OCI-LY1 (cell line): ENCODE results near the gene MYB.

ENCODE experiments used
- H2AFZ ChIP-seq: fragments of 200-600 bp; sonication (generic), shearing (Covaris generic); 2 replicates; pipeline ENCODE4 v1.6.0; 2014; ENCODE audit warnings: antibody characterized with exemption, mild to moderate bottlenecking, low read length
- H3F3A ChIP-seq: fragments of 200-600 bp; sonication (generic), shearing (Covaris generic); 2 replicates; pipeline ENCODE4 v1.6.0; 2014; ENCODE audit warnings: mild to moderate bottlenecking, antibody characterized with exemption, low read length, moderate library complexity; ENCODE audit not compliant: insufficient read depth
- H3K27ac ChIP-seq: fragments of 200-600 bp; sonication (generic); 2 replicates; pipeline ENCODE4 v1.5.1; 2014; ENCODE audit warnings: low read length, mixed run types, mild to moderate bottlenecking, low read depth; ENCODE audit not compliant: poor library complexity, severe bottlenecking
- H3K27me3 ChIP-seq: fragments of 200-600 bp; sonication (generic); 2 replicates; pipeline ENCODE4 v1.6.0; 2014; ENCODE audit warnings: antibody characterized with exemption, mild to moderate bottlenecking, low read length, moderate library complexity; ENCODE audit not compliant: insufficient read depth
- H3K36me3 ChIP-seq: fragments of 200-600 bp; sonication (generic); 2 replicates; pipeline ENCODE4 v1.6.1; 2014; ENCODE audit warnings: mild to moderate bottlenecking, antibody characterized with exemption, low read length, moderate library complexity, mixed read lengths; ENCODE audit not compliant: insufficient read depth
- H3K4me1 ChIP-seq: fragments of 200-600 bp; sonication (generic); 2 replicates; pipeline ENCODE4 v1.5.1; 2014; ENCODE audit warnings: mild to moderate bottlenecking, low read length, moderate library complexity; ENCODE audit not compliant: insufficient read depth, severe bottlenecking
- H3K4me2 ChIP-seq: fragments of 200-600 bp; sonication (generic), shearing (Covaris generic); 2 replicates; pipeline ENCODE4 v1.6.1; 2014; ENCODE audit warnings: low read length
- H3K4me3 ChIP-seq: fragments of 200-600 bp; sonication (generic); 2 replicates; pipeline ENCODE4 v1.5.1; 2014; ENCODE audit warnings: low read length, low read depth, mild to moderate bottlenecking, mixed read lengths; ENCODE audit not compliant: poor library complexity, severe bottlenecking
- H3K79me2 ChIP-seq: fragments of 200-600 bp; shearing (Covaris generic); 2 replicates; pipeline ENCODE4 v1.6.1; 2016; ENCODE audit warnings: mixed run types, low read length, mixed read lengths; ENCODE audit not compliant: insufficient read depth
- H3K9ac ChIP-seq: fragments of 200-600 bp; sonication (generic), shearing (Covaris generic); 2 replicates; pipeline ENCODE4 v1.6.1; 2014; ENCODE audit warnings: mild to moderate bottlenecking, low read length, mixed read lengths
- H3K9me2 ChIP-seq: fragments of 200-600 bp; sonication (generic), shearing (Covaris generic); 2 replicates; pipeline ENCODE4 v1.6.1; 2014; ENCODE audit warnings: low read depth, mild to moderate bottlenecking, low read length, mixed read lengths
- H3K9me3 ChIP-seq: fragments of 200-600 bp; shearing (Covaris generic); 2 replicates; pipeline ENCODE4 v1.6.1; 2014; ENCODE audit warnings: low read length, mixed read lengths
- H4K20me1 ChIP-seq: fragments of 200-600 bp; sonication (generic), shearing (Covaris generic); 2 replicates; pipeline ENCODE4 v1.6.0; 2016; ENCODE audit warnings: mild to moderate bottlenecking, low read length; ENCODE audit not compliant: insufficient read depth
- CTCF ChIP-seq: fragments of 200-600 bp; sonication (generic), shearing (Covaris generic); IDR thresholded peaks from 2 replicates; pipeline ENCODE4 v1.5.1; 2017; ENCODE audit warnings: mild to moderate bottlenecking, antibody characterized with exemption, low read length, moderate library complexity, mixed read lengths
- EZH2 ChIP-seq: fragments of 200-600 bp; sonication (generic), shearing (Covaris generic); IDR thresholded peaks from 2 replicates; pipeline ENCODE4 v1.8.0; 2017; ENCODE audit warnings: borderline replicate concordance, mixed run types, mild to moderate bottlenecking, antibody characterized with exemption, low read length, moderate library complexity, mixed read lengths

Gene MYB

GRCh38 chr6:135265278-135265677, 84.2 kb downstream of the MYB start:
- Histone ChIP-seq H3K27ac (peak overlapping the region; percentile 92), H3K4me3 (no peak overlapping the region), H4K20me1 (no peaks in the 10 kb centered on the region), H3K9me2 (no peaks in the 10 kb centered on the region), H3K4me2 (peak overlapping the region; percentile 36), H3K9ac (no peak overlapping the region), H3K4me1 (peaks cover 58% of the 10 kb centered on the region), H2AFZ (peak overlapping the region; percentile 57; the same call in 1 of the 2 replicates), H3F3A (peaks cover 4% of the 10 kb centered on the region), H3K27me3 (no peaks in the 10 kb centered on the region), H3K9me3 (no peaks in the 10 kb centered on the region), H3K36me3 (no peaks in the 10 kb centered on the region), H3K79me2 (no peaks in the 10 kb centered on the region)
- TF ChIP-seq CTCF = peak; percentile 36; the same call in 1 of the 2 replicates
- no peak for TF ChIP-seq EZH2

- H3K36me3 ChIP-seq = no peaks in the 10 kb centered on the region
- peak overlapping the region; percentile 8 for H3K4me3 ChIP-seq
- peaks cover 4% of the 10 kb centered on the region for H3F3A ChIP-seq
- TF ChIP-seq EZH2 (no peak), CTCF (no peak)
- no peaks in the 10 kb centered on the region for H4K20me1 ChIP-seq
- peaks cover 72% of the 10 kb centered on the region for H3K4me1 ChIP-seq
- no peaks in the 10 kb centered on the region for H3K9me2 ChIP-seq
- peak overlapping the region; percentile 10; the same call in 1 of the 2 replicates for H3K9ac ChIP-seq
- H2AFZ ChIP-seq = no peak overlapping the region
- peak overlapping the region; percentile 92 for H3K27ac ChIP-seq
- H3K9me3 ChIP-seq = no peaks in the 10 kb centered on the region
- H3K79me2 ChIP-seq = no peaks in the 10 kb centered on the region
- H3K27me3 ChIP-seq = no peaks in the 10 kb centered on the region
- H3K4me2 ChIP-seq = peak overlapping the region; percentile 31
These were observed 85.6 kb downstream of the MYB start for GRCh38 chr6:135266675-135267074.

DNA sequence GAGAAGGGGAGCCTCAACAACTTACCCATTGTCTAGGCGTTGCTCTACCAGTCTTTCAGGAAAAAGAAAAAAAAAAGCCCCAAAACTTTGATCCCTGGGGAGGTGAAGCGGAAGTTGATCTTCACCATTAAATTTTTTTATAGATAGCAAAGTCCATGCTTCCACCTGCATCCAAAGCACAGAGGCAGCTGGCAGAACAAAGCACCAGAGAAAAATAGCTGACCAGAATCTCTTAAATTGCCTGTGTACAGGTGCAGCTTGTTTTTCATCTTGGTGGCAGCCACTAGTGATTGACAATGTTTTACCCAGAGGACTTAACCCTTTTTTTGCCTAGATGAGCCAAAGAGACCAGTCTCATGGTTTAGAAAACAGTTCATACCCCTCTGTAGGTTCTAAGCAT, 86.0 kb downstream of the MYB start:
- H4K20me1 ChIP-seq = no peaks in the 10 kb centered on the region
- peak overlapping the region; percentile 92 for H3K27ac ChIP-seq
- no peaks in the 10 kb centered on the region for H3K9me3 ChIP-seq
- H3F3A ChIP-seq = peaks cover 4% of the 10 kb centered on the region
- H3K4me1 ChIP-seq = peaks cover 72% of the 10 kb centered on the region
- peak overlapping the region; percentile 31 for H3K4me2 ChIP-seq
- no peaks in the 10 kb centered on the region for H3K79me2 ChIP-seq
- no peak overlapping the region for H2AFZ ChIP-seq
- H3K4me3 ChIP-seq = peak overlapping the region; percentile 8
- H3K9me2 ChIP-seq = no peaks in the 10 kb centered on the region
- H3K27me3 ChIP-seq = no peaks in the 10 kb centered on the region
- no peaks in the 10 kb centered on the region for H3K36me3 ChIP-seq
- H3K9ac ChIP-seq = 0 out of 2 replicates have a peak overlapping the region, but pooled peaks have one; percentile 51
- no peak for TF ChIP-seq EZH2
- TF ChIP-seq CTCF = no peak
